GM08714 (cell line): ENCODE data around the gene KRTAP29-1.
"Not testable (repeated sequence)": the region's sequence is repeated elsewhere in the genome, so short reads cannot be mapped to it uniquely, and the experiment has no call there.

Experiments
- H3K4me3 ChIP-seq: fragments of 200-500 bp; sonication (Bioruptor generic); 2 replicates; pipeline ENCODE4 v1.5.1; 2014; ENCODE audit warnings: mild to moderate bottlenecking, low read length, inconsistent platforms
- ZNF274 ChIP-seq: IDR thresholded peaks from 2 replicates; pipeline ENCODE4 v1.6.1; 2012; ENCODE audit warnings: mild to moderate bottlenecking, low read depth, low read length

The KRTAP29-1 gene

GRCh38 chr17:41301916-41302901, at the start of gene KRTAP29-1:
Gene KRTAP29-1 (minus strand): TSS chr17:41302851. CDS start chr17:41302851, 0 bp downstream.
- TF ChIP-seq ZNF274, result no peak
- no peak within 1 kb of the TSS for H3K4me3 ChIP-seq

GRCh38 chr17:41351177-41351576, 48.5 kb upstream of the KRTAP29-1 start:
- no peak for TF ChIP-seq ZNF274
- no peak overlapping the region for H3K4me3 ChIP-seq

GRCh38 chr17:41350381-41350878, 47.8 kb upstream of the KRTAP29-1 start, which contains the start of gene KRT33A:
Gene KRT33A (minus strand): TSS chr17:41350828. CDS start chr17:41350767, 61 bp downstream.
- not testable (repeated sequence) for H3K4me3 ChIP-seq

GRCh38 chr17:41347869-41348760, 45.5 kb upstream of the KRTAP29-1 start:
- no peak for TF ChIP-seq ZNF274

GRCh38 chr17:41346421-41346820, 43.8 kb upstream of the KRTAP29-1 start:
- H3K4me3 ChIP-seq, result not testable (repeated sequence)

More at GRCh38 chr17:41347869-41348760, 45.5 kb upstream of the KRTAP29-1 start:
- H3K4me3 ChIP-seq, result no peak overlapping the region

GRCh38 chr17:41345992-41346391, 43.3 kb upstream of the KRTAP29-1 start:
- no peak for TF ChIP-seq ZNF274

GRCh38 chr17:41343029-41343428, 40.4 kb upstream of the KRTAP29-1 start:
- no peak for TF ChIP-seq ZNF274
- H3K4me3 ChIP-seq, result no peak overlapping the region

More at GRCh38 chr17:41345992-41346391, 43.3 kb upstream of the KRTAP29-1 start:
- H3K4me3 ChIP-seq, result no peak overlapping the region

- no peak for TF ChIP-seq ZNF274
- H3K4me3 ChIP-seq, result peak overlapping the region; percentile 34; the same call in 1 of the 2 replicates
Measured at GRCh38 chr17:41340934-41341861, 38.5 kb upstream of the KRTAP29-1 start.

GRCh38 chr17:41340494-41340893, 37.8 kb upstream of the KRTAP29-1 start:
- no peak for TF ChIP-seq ZNF274
- no peak overlapping the region; the same call in 1 of the 2 replicates for H3K4me3 ChIP-seq

- no peak for TF ChIP-seq ZNF274
Measured at GRCh38 chr17:41339571-41340172, 37.0 kb upstream of the KRTAP29-1 start.

GRCh38 chr17:41338961-41339485, 36.4 kb upstream of the KRTAP29-1 start:
- no peak overlapping the region for H3K4me3 ChIP-seq
- no peak for TF ChIP-seq ZNF274

More at GRCh38 chr17:41339571-41340172, 37.0 kb upstream of the KRTAP29-1 start:
- H3K4me3 ChIP-seq, result no peak overlapping the region; the same call in 1 of the 2 replicates

GRCh38 chr17:41335747-41336146, 33.1 kb upstream of the KRTAP29-1 start:
- TF ChIP-seq ZNF274, result no peak
- no peak overlapping the region for H3K4me3 ChIP-seq
